Gastrocnemius medialis (tissue), 4 donors: Measurements from ENCODE around the gene EGFLAM.

ENCODE experiments used
- CTCF ChIP-seq, 5 experiments: fragments of 450-650 bp in 3 of 5; fragments of 200-600 bp in 2 of 5; sonication (generic) in 2 of 5; IDR thresholded peaks in 4 of 5; conservative IDR thresholded peaks in 1 of 5; 1 replicate in 4 of 5; 2 replicates in 1 of 5; pipeline ENCODE4 v1.5.1; 2016 to 2019; ENCODE audit warnings: antibody characterized with exemption in 5 of 5, mild to moderate bottlenecking in 3 of 5, moderate library complexity in 3 of 5
- POLR2A ChIP-seq, 2 donors: fragments of 450-650 bp; IDR thresholded peaks; one replicate each; pipeline ENCODE4 v1.6.1; 2017; ENCODE audit warnings: antibody characterized with exemption in 2 of 2, mild to moderate bottlenecking in 2 of 2, moderate library complexity in 2 of 2

GRCh38 chr5:38250763-38251448 is 7.5 kb upstream of the EGFLAM start:
- no peak for TF ChIP-seq CTCF (IDR thresholded peaks at IDR 0.05 in 4 of 5, conservative IDR thresholded peaks at IDR 0.05 in 1 of 5)
- TF ChIP-seq POLR2A (IDR thresholded peaks at IDR 0.05), result no peak
